SK-MEL-5 (cell line): ENCODE data around the gene IL31. TPM values are rescaled to one million over a fixed set of nuclear protein-coding genes. Genes with fewer than 3 reads are reported as not detected.
A peak's percentile ranks its signal among the peaks of the same experiment; 100 is the strongest.
"Not testable (repeated sequence)": the region's sequence is repeated elsewhere in the genome, so short reads cannot be mapped to it uniquely, and the experiment has no call there.

Experiments
- DNase-seq: peaks from one replicate; pipeline ENCODE4 v3.0.0-alpha.2; 2016; ENCODE audit warnings: low read depth, low spot score
- in situ Hi-C: cut with HindIII; loops from 2 replicates; pipeline ENCODE4 v1.10.0; 2016; ENCODE audit warnings: low sequenced_read_pairs, high pct_unique_total_duplicates, low pct_unique_long_range_greater_than_20kb
- polyA plus RNA-seq, 2 experiments: library from polyadenylated mRNA; depleted of rRNA; stranded (reverse); fragments of >200 nt; gene quantifications; 2 replicates each; pipeline ENCODE4 v1.2.3, GENCODE V29; 2015
- total RNA-seq: library from RNA; depleted of rRNA; stranded (reverse); fragments of >200 nt; shearing (Covaris generic); gene quantifications from 2 replicates; pipeline ENCODE4 v1.2.3, GENCODE V29; 2014; rRNA removed

The IL31 gene
- total RNA-seq, result not detected in 2 replicates
- polyA plus RNA-seq (2015; cell fraction: cytosol; rRNA removed), result not detected in 2 replicates
- polyA plus RNA-seq (2015; cell fraction: nucleus; rRNA removed), result not detected in 2 replicates

DNA sequence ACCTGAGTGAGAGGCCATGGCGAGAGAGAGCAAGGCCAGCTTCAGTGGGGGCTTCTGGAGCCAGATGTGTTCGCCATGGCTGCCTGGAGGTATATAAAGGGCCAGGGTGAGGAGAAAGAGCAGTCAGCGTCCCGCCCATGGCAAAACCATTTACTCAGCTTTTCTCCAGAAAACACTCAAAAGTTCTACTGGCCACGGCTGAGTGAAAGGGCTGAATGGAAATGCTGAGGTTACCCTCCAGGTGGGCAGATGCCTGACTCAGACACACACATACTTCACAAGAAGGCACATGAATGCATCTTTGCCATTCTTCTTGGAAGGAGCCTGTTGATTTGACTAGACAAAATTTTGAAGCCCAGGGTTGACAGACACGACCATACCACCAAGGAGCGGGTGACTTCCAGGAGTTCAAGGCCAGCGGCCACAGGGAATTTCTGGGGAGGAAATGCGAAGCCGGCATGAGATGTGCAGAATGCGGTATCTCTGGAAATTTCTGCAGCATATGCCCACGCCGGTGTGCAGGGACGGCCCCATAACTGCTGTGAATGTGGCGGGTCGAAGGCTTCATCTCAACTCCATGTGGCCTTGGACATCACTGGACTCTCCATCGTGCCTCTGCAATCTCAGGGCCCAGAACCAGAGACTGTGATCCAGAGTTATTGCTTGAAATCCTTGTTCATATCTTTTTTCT, at the start of gene IL31:
IL31 (minus strand) TSS at position 67 of the 691 bp plus-strand sequence; CDS start at position 18, 49 bp downstream.
- in situ Hi-C loops, result no loop called here
- DNase-seq, result no peak

GRCh38 chr12:122216445-122216844, 42.4 kb upstream of the IL31 start:
- no peak for DNase-seq
- in situ Hi-C loops, result no loop called here

GRCh38 chr12:122215771-122216170, 41.8 kb upstream of the IL31 start:
- in situ Hi-C loops, result no loop called here
- no peak for DNase-seq

DNA sequence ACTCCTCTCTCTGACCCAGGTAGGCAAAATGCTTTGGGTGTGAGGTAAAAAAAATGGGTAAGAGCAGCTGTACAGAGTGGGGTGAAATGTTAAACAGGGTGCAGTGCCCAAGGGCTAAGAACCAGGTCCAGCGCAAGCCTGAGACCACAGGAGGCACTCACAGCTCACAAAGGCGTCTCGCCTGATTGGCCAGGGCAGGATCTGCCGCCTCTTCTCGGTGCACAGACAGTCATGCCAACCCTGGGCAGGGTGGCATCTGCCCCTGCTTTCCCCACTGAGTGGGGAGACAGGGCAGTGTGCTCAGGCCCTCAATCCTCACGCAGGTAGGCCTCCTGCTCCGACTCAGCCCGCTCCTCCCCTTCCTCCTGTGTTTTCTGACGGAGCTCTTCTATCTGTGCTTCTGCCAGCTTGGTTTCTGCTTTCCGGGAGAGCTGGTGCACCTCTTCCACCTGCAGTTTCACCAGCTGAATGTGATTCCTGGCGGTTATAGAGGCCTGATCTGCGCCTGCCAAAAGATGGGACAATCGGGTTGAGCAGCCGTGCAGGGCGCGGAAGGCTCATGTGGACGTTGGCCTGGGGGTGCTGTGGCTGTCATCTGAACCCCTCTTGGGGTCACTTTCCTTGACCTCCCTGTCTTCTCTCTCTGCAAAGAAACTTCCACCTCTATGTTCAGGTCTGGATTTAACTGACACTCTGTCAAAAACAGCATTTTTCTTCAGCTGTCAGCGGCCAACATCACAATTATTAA, 34.2 kb upstream of the IL31 start:
- in situ Hi-C loops, result no loop called here
- no peak for DNase-seq

DNA sequence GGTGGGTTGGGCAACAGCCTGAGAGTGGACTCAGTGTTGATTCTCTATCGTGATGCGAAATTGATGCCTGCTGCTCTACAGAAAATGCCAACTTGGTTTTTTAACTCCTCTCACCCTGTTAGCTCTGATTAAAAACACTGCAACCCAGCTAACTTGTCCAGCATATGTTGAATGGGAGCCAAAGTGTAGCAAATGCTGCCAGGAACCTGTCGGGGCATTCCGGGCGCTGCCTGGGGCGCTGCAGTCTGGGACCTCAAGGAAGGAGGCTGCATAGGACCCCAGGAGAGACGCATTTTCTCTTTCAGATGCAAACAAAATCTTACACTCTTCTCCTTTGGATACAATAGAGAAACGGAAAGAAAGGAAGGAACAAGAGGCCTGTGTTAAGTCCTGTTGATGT, 33.4 kb upstream of the IL31 start:
- in situ Hi-C loops, result no loop called here
- no peak for DNase-seq

- in situ Hi-C loops, result no loop called here
- no peak for DNase-seq
Measured at GRCh38 chr12:122206976-122207375, 33.0 kb upstream of the IL31 start.

GRCh38 chr12:122206111-122206881, 32.3 kb upstream of the IL31 start:
- no peak for DNase-seq
- in situ Hi-C loops, result no loop called here

- no peak for DNase-seq
- in situ Hi-C loops, result no loop called here
Measured at GRCh38 chr12:122205053-122205925, 31.3 kb upstream of the IL31 start.

DNA sequence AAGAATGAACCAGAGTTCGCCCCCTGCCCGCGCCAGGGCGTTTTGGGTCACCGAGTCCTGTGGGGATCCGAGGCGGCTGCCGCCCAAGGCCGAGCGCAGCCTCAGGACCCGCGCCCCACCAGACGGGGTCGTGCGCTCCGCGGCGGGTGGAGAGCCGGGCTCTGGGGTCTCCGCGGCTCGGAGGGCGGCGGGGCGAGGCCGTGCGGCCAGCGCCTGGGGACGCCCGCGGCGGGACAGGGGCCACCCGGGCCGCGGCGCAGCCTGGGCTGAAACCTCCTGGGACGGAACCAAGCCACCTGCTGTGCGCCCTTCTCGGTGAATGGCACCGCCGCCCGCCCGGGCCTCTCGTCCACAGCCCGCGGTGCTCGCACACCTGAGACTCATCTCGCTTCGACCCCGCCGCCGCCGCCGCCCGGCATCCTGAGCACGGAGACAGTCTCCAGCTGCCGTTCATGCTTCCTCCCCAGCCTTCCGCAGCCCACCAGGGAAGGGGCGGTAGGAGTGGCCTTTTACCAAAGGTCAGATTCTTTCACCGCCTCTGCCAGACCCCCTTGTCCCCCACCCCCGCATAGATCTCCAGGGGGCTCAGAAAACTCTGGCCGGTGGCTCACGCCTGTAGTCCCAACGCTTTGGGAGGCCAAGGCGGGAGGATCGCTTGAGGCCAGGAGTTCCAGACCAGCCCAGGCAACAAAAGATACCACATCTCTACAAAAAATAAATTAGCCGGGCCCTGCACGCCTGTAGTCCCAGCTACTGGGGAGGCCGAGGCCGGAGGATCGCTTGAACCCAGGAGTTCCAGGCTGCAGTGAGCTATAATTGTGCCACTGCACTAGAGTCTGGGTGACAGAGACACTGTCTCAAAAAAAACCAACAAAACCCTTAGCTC, 30.4 kb upstream of the IL31 start:
- in situ Hi-C loops, result no loop called here
- no peak for DNase-seq

GRCh38 chr12:122203301-122204166, 29.5 kb upstream of the IL31 start, which contains the start of gene B3GNT4:
TSS of gene B3GNT4 (plus strand) at chr12:122203709. CDS start at chr12:122204619, 910 bp downstream.
- in situ Hi-C loops, result no loop called here
- DNase-seq, result peak; percentile 66

DNA sequence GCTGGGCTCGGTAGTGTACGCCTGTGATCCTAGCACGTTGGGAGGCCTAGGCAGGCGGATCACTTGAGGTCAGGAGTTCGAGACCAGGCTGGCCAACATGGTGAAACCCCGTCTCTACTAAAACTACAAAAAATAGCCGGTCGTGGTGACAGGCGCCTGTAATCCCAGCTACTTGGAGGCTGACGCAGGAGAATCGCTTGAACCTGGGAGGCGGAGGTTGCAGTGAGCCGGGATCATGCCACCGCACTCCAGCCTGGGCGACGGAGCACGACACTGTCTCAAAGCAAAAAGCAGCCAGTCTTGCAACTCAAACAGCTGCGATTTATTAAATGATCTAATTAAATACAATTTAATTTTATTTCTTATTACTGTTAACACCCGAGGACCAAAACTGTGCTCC, 28.8 kb upstream of the IL31 start:
- in situ Hi-C loops, DNase-seq: not testable (repeated sequence)

- DNase-seq, result no peak
Measured at GRCh38 chr12:122202017-122202416, 28.0 kb upstream of the IL31 start.

DNA sequence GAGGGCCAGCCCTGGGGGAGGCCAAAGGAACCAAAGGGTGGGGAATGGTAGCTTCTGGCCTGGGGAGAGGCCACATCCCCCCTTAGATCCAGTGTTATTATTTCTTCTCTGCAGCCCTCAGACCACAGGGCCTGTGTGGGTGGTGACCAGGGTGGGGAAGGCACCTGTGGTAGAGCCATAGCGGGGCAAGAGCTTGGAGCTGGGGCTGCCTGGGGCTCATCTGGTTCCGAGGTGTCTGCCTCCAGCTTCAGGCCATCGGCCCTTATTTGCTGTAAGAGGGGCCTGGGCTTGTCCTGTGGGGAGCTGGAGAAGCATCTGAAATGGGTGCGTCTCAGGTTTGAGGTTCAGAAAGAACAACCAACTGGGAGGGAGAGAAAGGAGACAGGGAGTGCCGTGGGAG, 27.4 kb upstream of the IL31 start:
- DNase-seq, result no peak
- in situ Hi-C loops, result no loop called here

More at GRCh38 chr12:122202017-122202416, 28.0 kb upstream of the IL31 start:
- in situ Hi-C loops, result no loop called here

DNA sequence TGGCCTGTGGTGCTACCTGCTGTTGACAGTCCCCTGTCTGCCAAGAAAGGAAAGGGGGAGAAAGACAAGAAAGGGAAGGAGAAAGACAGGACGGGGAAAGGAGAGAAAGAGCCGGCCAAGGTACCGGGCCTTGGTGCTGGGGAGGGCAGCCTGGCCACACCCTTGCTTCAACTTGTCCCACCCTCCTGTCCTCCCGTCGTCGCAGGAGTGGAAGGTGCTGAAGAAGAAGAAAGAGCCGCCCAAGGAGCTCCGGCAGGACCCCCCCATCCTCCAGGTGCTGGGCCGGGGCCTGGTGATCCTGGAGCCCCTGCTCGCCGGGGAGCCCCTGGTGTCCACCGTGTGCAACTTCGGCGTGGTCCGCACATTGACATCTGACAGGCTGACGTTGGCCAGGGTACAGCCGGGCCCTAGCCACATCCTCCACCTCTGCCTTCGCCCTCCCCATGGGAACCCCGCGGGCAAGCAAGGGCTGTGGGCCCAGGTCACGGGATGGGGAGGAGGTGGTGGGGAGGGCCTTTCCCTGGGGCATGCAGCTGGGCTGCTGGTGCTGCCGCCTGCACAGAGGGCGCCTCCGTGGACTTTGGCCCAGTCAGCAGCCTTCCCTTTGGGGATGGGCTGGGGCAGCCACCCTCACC, 26.6 kb upstream of the IL31 start:
- DNase-seq, result no peak
- in situ Hi-C loops, result no loop called here
